HEK293 (cell line): Measurements from ENCODE around the gene CEP112.

Experiments used
- CTCF ChIP-seq: fragments of 450-650 bp; formaldehyde crosslinking; IDR thresholded peaks from 2 replicates; pipeline ENCODE4 v1.5.1; 2016; ENCODE audit warnings: missing biosample characterization, missing genetic modification characterization
- GLI2 ChIP-seq: fragments of 450-650 bp; formaldehyde crosslinking; IDR thresholded peaks from 2 replicates; pipeline ENCODE4; 2017; ENCODE audit warnings: missing biosample characterization, missing genetic modification characterization, low read depth, borderline replicate concordance
- KLF7 ChIP-seq: fragments of 450-650 bp; formaldehyde crosslinking; IDR thresholded peaks from 2 replicates; pipeline ENCODE4 v1.5.1; 2016; ENCODE audit warnings: missing biosample characterization, missing genetic modification characterization, borderline replicate concordance
- PBX3 ChIP-seq: sonication (generic); formaldehyde crosslinking; IDR thresholded peaks from 2 replicates; pipeline ENCODE4 v1.8.1; 2022; ENCODE audit warnings: mild to moderate bottlenecking, moderate library complexity, missing genetic modification reagents
- ZBTB26 ChIP-seq: fragments of 450-650 bp; formaldehyde crosslinking; optimal IDR thresholded peaks from 2 replicates; pipeline ENCODE3; 2016; ENCODE audit warnings: missing biosample characterization, mild to moderate bottlenecking, missing genetic modification characterization
- ZNF510 ChIP-seq: fragments of 450-650 bp; formaldehyde crosslinking; IDR thresholded peaks from 2 replicates; pipeline ENCODE4 v1.5.1; 2018; ENCODE audit warnings: mild to moderate bottlenecking, missing genetic modification characterization, missing biosample characterization; ENCODE audit not compliant: insufficient replicate concordance
- ZNF513 ChIP-seq: fragments of 450-650 bp; IDR thresholded peaks from 2 replicates; pipeline ENCODE4 v1.5.1; 2018; ENCODE audit warnings: missing biosample characterization, missing genetic modification characterization
- ZNF791 ChIP-seq: fragments of 450-650 bp; formaldehyde crosslinking; IDR thresholded peaks from 2 replicates; pipeline ENCODE4 v1.5.1; 2016; ENCODE audit warnings: missing biosample characterization, missing genetic modification characterization

GRCh38 chr17:66076546-66077190, 115.3 kb downstream of the CEP112 start:
- TF ChIP-seq CTCF (tag by site-specific recombination) (no peak), ZBTB26 (tag by site-specific recombination) (no peak), GLI2 (tag by site-specific recombination) (no peak), PBX3 (CRISPR knock-in tag) (no peak), KLF7 (no peak), ZNF513 (no peak), ZNF791 (tag by site-specific recombination) (no peak), ZNF510 (no peak)
